Pancreas (tissue), 10 donors: ENCODE data around the gene RPS6KA6. TPM values are rescaled to one million over a fixed set of nuclear protein-coding genes. Genes with fewer than 3 reads are reported as not detected.

Experiments
- ATAC-seq, 4 donors: fragments of 200-7000 bp; cut with Tn5 transposase; one replicate each; pipeline versions ENCODE4 v1.8.0 to v1.9.1; 2020; ENCODE audit warnings: mild to moderate bottlenecking in 4 of 4, moderate library complexity in 4 of 4
- DNase-seq, 6 donors: peaks; one replicate each; pipeline ENCODE4 v3.0.0-alpha.2; 2020
- FAIRE-seq: peaks from 2 replicates; lab custom pipeline; 2012; peaks lifted over from hg19 to GRCh38; lab: Jason Lieb, UNC
- H3K27ac ChIP-seq, 4 donors: fragments of 200-600 bp; sonication (generic); 1 replicate in 3 of 4; 2 replicates in 1 of 4; pipeline versions ENCODE4 v1.5.0 to v1.8.0; 2020
- H3K27me3 ChIP-seq, 4 donors: fragments of 200-600 bp; one replicate each; pipeline ENCODE4 v1.8.0; 2021
- H3K36me3 ChIP-seq, 3 donors: fragments of 200-600 bp; sonication (generic) in 1 of 3; one replicate each; pipeline versions ENCODE4 v1.5.0 to v1.8.0; 2020 to 2021
- H3K4me1 ChIP-seq, 3 donors: fragments of 200-600 bp; one replicate each; pipeline ENCODE4 v1.8.0; 2021
- H3K4me3 ChIP-seq, 4 donors: fragments of 200-600 bp; sonication (generic) in 2 of 4; one replicate each; pipeline versions ENCODE4 v1.5.0 to v1.8.0; 2020 to 2021
- H3K9me3 ChIP-seq, 4 donors: fragments of 200-600 bp; one replicate each; pipeline ENCODE4 v1.8.0; 2021
- WGBS, 2 donors: extraction: QIAGEN DNeasy Blood & Tissue Kit; methylation state at CpG; one replicate each; pipeline ENCODE4 v1.1.7; 2013; 5-methylcytosine and 5-hydroxymethylcytosine counted together
- intact Hi-C, 3 donors: fragments of 100-400 bp; cut with DNase I; formaldehyde crosslinking; loops; one replicate each; pipeline versions ENCODE4 v1.11.1 to v1.14.2; 2022
- polyA plus RNA-seq, 2 donors: library from polyadenylated mRNA; stranded (reverse); fragments of 200-250 nt; gene quantifications; one replicate each; pipeline ENCODE4 v1.2.3, GENCODE V29; 2013
- total RNA-seq, 6 donors: library from RNA; stranded (reverse); fragmentation: NEBNext Ultra II Directional in 4 of 6; extraction: Animal tissue kit (Norgen Biotek cat#: 25700) in 4 of 6; gene quantifications; one replicate each; pipeline versions ENCODE4 v1.2.1 to v1.2.4, GENCODE V29; 2021 to 2023
- TF ChIP-seq, protein P1 (sequence below), 4 donors: fragments of 200-600 bp; sonication (generic) in 3 of 4; IDR thresholded peaks; one replicate each; pipeline versions ENCODE4 v1.5.0 to v1.8.0; 2021; ENCODE audit warnings: antibody characterized with exemption in 4 of 4
- donor health status: healthy with polysubstance abuse.
- donor health status: DM: no; HTN: no; CAD: no; lungs with moderate emphysema.
- donor health status: DM: no; HTN: no; CAD: no.
- donor health status: control.
- donor health status: control.
- donor health status: Bipolar disorder and iron deficiency.
- donor health status: DM: yes; HTN: yes; CAD: no.
- donor health status: DM: no; HTN: no; CAD: no.
- donor health status: DM: no; HTN: no; CAD: no.
- donor health status: DM: yes; HTN: yes; CAD: no.

Gene RPS6KA6
- total and polyA plus RNA-seq, 8 donors: 0.46 to 3.5 (median 1.1) TPM

DNA sequence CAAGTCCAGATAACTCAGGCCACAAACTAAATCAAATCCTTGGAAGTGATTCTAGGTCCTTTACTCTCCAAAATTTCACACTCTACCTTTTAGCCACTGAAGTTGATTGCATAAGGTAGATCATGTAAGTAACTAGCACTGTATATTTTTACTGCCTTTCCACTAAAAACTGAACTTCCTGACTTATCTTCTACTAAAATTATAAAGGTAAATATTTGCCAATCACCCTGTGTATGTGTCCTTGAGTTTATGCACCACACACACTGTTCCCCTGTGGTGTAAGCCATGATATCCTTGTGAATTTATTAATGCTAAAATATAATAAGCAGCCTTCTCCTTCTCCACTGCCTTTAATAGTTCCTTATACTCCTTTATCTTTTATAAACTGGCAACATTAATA lies 25.6 kb downstream of the RPS6KA6 start:
- H3K9me3 ChIP-seq: no peaks in the 10 kb centered on the region
- ATAC-seq (peak in 1 of 4 donors; percentile 43), DNase-seq (no peak), FAIRE-seq (no peak)
- no peaks in the 10 kb centered on the region for H3K36me3 ChIP-seq
- TF ChIP-seq, protein P1, sequence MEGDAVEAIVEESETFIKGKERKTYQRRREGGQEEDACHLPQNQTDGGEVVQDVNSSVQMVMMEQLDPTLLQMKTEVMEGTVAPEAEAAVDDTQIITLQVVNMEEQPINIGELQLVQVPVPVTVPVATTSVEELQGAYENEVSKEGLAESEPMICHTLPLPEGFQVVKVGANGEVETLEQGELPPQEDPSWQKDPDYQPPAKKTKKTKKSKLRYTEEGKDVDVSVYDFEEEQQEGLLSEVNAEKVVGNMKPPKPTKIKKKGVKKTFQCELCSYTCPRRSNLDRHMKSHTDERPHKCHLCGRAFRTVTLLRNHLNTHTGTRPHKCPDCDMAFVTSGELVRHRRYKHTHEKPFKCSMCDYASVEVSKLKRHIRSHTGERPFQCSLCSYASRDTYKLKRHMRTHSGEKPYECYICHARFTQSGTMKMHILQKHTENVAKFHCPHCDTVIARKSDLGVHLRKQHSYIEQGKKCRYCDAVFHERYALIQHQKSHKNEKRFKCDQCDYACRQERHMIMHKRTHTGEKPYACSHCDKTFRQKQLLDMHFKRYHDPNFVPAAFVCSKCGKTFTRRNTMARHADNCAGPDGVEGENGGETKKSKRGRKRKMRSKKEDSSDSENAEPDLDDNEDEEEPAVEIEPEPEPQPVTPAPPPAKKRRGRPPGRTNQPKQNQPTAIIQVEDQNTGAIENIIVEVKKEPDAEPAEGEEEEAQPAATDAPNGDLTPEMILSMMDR (IDR thresholded peaks at IDR 0.05): no peak
- no peak overlapping the region for H3K27ac ChIP-seq
- H3K27me3 ChIP-seq: peaks cover 0 to 3% (median 0%) of the 10 kb centered on the region in 4 donors
- no peak overlapping the region for H3K4me3 ChIP-seq
- intact Hi-C loops: no loop called here
- no peaks in the 10 kb centered on the region for H3K4me1 ChIP-seq

- FAIRE-seq (peak; percentile 88), DNase-seq (no peak), ATAC-seq (no peak)
- Histone ChIP-seq H3K27ac (no peak overlapping the region), H3K27me3 (peaks cover 0 to 11% (median 0%) of the 10 kb centered on the region in 4 donors), H3K9me3 (no peaks in the 10 kb centered on the region), H3K36me3 (no peaks in the 10 kb centered on the region), H3K4me1 (no peaks in the 10 kb centered on the region), H3K4me3 (no peak overlapping the region)
- TF ChIP-seq, protein P1 (IDR thresholded peaks at IDR 0.05): no peak
- intact Hi-C loops: no loop called here
Measured at GRCh38 chrX:84161641-84162040, 26.4 kb downstream of the RPS6KA6 start.

DNA sequence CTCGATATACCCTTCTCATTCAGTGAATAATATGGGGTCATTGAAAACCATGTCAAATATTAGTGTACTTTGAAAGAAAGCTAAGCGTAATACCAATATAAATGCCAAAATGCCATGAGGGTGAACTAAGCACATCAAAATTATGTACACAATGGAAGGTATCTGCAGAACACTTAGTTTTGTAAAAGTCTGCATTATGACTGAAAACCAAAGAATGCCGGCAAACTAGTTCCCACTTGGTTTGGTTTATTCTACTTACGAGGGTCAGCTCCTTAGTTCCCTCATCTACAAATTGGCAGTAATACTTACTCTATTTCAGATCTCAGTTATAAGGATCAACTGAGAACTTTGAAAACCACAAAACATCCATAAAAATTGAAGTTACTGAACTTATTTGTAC lies 27.3 kb downstream of the RPS6KA6 start:
- H3K27me3 ChIP-seq: peaks cover 0 to 12% (median 0%) of the 10 kb centered on the region in 4 donors
- no peak for ATAC-seq
- no peak overlapping the region for H3K4me3 ChIP-seq
- no peak for DNase-seq
- H3K9me3 ChIP-seq: no peaks in the 10 kb centered on the region
- TF ChIP-seq, protein P1 (IDR thresholded peaks at IDR 0.05): no peak
- FAIRE-seq: no peak
- WGBS, 2 donors: 82 to 93% methylated on average over 4 of the region's 4 CpGs
- no peaks in the 10 kb centered on the region for H3K36me3 ChIP-seq
- intact Hi-C loops: no loop called here
- H3K4me1 ChIP-seq: no peaks in the 10 kb centered on the region
- no peak overlapping the region for H3K27ac ChIP-seq

DNA sequence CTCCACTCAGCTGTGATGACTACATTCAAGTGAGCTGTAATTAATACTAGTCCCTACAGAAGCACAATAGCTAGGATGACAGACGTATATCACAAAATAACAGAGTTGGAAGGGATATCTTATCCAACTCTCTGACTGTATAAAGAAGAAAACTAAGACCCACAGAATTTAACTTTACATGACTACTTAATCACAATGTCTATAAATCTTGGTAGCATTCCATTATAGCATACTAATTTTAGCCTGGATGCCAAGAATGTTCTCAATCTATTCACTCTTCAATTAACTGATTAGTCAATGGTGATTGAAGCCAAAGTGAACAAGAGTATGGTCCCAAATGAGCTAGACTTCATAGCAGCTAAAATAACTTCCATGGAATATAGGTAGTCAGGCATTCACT lies 31.2 kb downstream of the RPS6KA6 start:
- no peak for ATAC-seq
- H3K9me3 ChIP-seq: no peaks in the 10 kb centered on the region
- TF ChIP-seq, protein P1 (IDR thresholded peaks at IDR 0.05): no peak
- intact Hi-C loops: no loop called here
- FAIRE-seq: no peak
- DNase-seq: no peak
- no peak overlapping the region for H3K4me3 ChIP-seq
- H3K4me1 ChIP-seq: no peaks in the 10 kb centered on the region
- 68 to 90% methylated on average over 1 of the region's 1 CpG for WGBS, 2 donors
- peaks cover 0 to 12% (median 0%) of the 10 kb centered on the region in 4 donors for H3K27me3 ChIP-seq
- no peak overlapping the region for H3K27ac ChIP-seq
- H3K36me3 ChIP-seq: no peaks in the 10 kb centered on the region

GRCh38 chrX:84155938-84156337 lies 32.1 kb downstream of the RPS6KA6 start:
- no peaks in the 10 kb centered on the region for H3K9me3 ChIP-seq

More at GRCh38 chrX:84155938-84156337, 32.1 kb downstream of the RPS6KA6 start:
- Histone ChIP-seq H3K36me3 (no peaks in the 10 kb centered on the region), H3K4me3 (no peak overlapping the region), H3K27me3 (peaks cover 0 to 12% (median 0%) of the 10 kb centered on the region in 4 donors), H3K4me1 (no peaks in the 10 kb centered on the region), H3K27ac (no peak overlapping the region)
- intact Hi-C loops: no loop called here
- ATAC-seq (no peak), DNase-seq (no peak), FAIRE-seq (no peak)
- TF ChIP-seq, protein P1 (IDR thresholded peaks at IDR 0.05): no peak
- 61 to 93% methylated on average over 3 of the region's 3 CpGs for WGBS, 2 donors
